ENCODE data around the gene PEG3.
"Not testable (repeated sequence)": the region's sequence is repeated elsewhere in the genome, so short reads cannot be mapped to it uniquely, and the experiment has no call there.

The PEG3 gene

GRCh38 chr19:56862741-56863140, 22.2 kb upstream of the PEG3 start:
- Histone ChIP-seq H3K4me1 (ENCODE audit: low read length) (no peaks in the 10 kb centered on the region), H3K9me3 (replicated peaks; ENCODE audit: insufficient read depth, low read length) (no peaks in the 10 kb centered on the region), H3K4me2 (ENCODE audit: low read depth, low read length) (no peak overlapping the region), H3K79me2 (ENCODE audit: low read length) (no peaks in the 10 kb centered on the region), H3K9me2 (replicated peaks; ENCODE audit: insufficient read depth, low read length) (no peaks in the 10 kb centered on the region), H4K20me1 (ENCODE audit: insufficient read depth, low read length) (no peaks in the 10 kb centered on the region), H2AFZ (ENCODE audit: low read length) (no peak overlapping the region), H3K4me3 (ENCODE audit: low read length) (no peak overlapping the region), H3F3A (ENCODE audit: insufficient read depth, low read length) (no peaks in the 10 kb centered on the region), H3K36me3 (replicated peaks; ENCODE audit: insufficient read depth, low read length) (no peaks in the 10 kb centered on the region), H3K27ac (ENCODE audit: low read length) (no peak overlapping the region), H3K27me3 (replicated peaks; ENCODE audit: insufficient read depth, low read length) (no peaks in the 10 kb centered on the region), H3K9ac (ENCODE audit: low read length) (no peak overlapping the region)
- no peak for DNase-seq
- TF ChIP-seq, protein P1, sequence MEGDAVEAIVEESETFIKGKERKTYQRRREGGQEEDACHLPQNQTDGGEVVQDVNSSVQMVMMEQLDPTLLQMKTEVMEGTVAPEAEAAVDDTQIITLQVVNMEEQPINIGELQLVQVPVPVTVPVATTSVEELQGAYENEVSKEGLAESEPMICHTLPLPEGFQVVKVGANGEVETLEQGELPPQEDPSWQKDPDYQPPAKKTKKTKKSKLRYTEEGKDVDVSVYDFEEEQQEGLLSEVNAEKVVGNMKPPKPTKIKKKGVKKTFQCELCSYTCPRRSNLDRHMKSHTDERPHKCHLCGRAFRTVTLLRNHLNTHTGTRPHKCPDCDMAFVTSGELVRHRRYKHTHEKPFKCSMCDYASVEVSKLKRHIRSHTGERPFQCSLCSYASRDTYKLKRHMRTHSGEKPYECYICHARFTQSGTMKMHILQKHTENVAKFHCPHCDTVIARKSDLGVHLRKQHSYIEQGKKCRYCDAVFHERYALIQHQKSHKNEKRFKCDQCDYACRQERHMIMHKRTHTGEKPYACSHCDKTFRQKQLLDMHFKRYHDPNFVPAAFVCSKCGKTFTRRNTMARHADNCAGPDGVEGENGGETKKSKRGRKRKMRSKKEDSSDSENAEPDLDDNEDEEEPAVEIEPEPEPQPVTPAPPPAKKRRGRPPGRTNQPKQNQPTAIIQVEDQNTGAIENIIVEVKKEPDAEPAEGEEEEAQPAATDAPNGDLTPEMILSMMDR (IDR thresholded peaks at IDR 0.05; ENCODE audit: low read length) = no peak
- no peak for TF ChIP-seq EZH2 (optimal IDR thresholded peaks at IDR 0.05; ENCODE audit: low read depth, low read length)

GRCh38 chr19:56860409-56860808, 19.9 kb upstream of the PEG3 start:
- not testable (repeated sequence) for H3K36me3 ChIP-seq (replicated peaks; ENCODE audit: insufficient read depth, low read length); H3K27ac ChIP-seq (ENCODE audit: low read length); H3K79me2 ChIP-seq (ENCODE audit: low read length); H3K9ac ChIP-seq (ENCODE audit: low read length); H3K4me1 ChIP-seq (ENCODE audit: low read length); H2AFZ ChIP-seq (ENCODE audit: low read length); H3K27me3 ChIP-seq (replicated peaks; ENCODE audit: insufficient read depth, low read length); H3K4me3 ChIP-seq (ENCODE audit: low read length); DNase-seq; H3F3A ChIP-seq (ENCODE audit: insufficient read depth, low read length); H4K20me1 ChIP-seq (ENCODE audit: insufficient read depth, low read length); H3K9me3 ChIP-seq (replicated peaks; ENCODE audit: insufficient read depth, low read length); H3K4me2 ChIP-seq (ENCODE audit: low read depth, low read length); H3K9me2 ChIP-seq (replicated peaks; ENCODE audit: insufficient read depth, low read length)

DNA sequence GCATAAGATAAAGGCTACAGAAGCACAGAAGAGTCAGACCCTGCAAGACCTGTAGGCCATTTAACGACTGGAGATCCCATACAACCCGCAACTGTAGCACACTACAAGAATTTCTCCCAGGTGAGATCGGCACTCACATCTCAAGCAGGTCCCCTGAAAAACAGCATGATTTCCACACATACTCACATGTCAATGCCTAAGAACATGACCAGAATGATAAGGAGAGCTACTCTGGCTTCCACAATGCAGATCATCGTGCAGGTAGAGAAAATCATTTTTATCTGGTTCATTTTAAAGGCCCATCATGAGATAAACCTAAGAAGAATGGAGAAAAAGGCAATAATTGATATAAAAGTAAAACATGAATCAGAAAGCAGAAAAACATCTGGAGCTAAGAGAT, 17.5 kb upstream of the PEG3 start:
- Histone ChIP-seq H3K9me3 (replicated peaks; ENCODE audit: insufficient read depth, low read length) (no peaks in the 10 kb centered on the region), H3K9ac (ENCODE audit: low read length) (no peak overlapping the region), H3K4me1 (ENCODE audit: low read length) (no peaks in the 10 kb centered on the region), H3K27ac (ENCODE audit: low read length) (no peak overlapping the region), H3K9me2 (replicated peaks; ENCODE audit: insufficient read depth, low read length) (no peaks in the 10 kb centered on the region), H3K36me3 (replicated peaks; ENCODE audit: insufficient read depth, low read length) (no peaks in the 10 kb centered on the region), H3K4me3 (ENCODE audit: low read length) (no peak overlapping the region), H3K27me3 (replicated peaks; ENCODE audit: insufficient read depth, low read length) (no peaks in the 10 kb centered on the region), H2AFZ (ENCODE audit: low read length) (no peak overlapping the region), H3K4me2 (ENCODE audit: low read depth, low read length) (no peak overlapping the region), H4K20me1 (ENCODE audit: insufficient read depth, low read length) (no peaks in the 10 kb centered on the region), H3F3A (ENCODE audit: insufficient read depth, low read length) (no peaks in the 10 kb centered on the region), H3K79me2 (ENCODE audit: low read length) (no peaks in the 10 kb centered on the region)
- no peak for TF ChIP-seq EZH2 (optimal IDR thresholded peaks at IDR 0.05; ENCODE audit: low read depth, low read length)
- TF ChIP-seq EZH2phosphoT487 (IDR thresholded peaks at IDR 0.05; ENCODE audit: low read length) = no peak
- TF ChIP-seq, protein P1 (IDR thresholded peaks at IDR 0.05; ENCODE audit: low read length) = no peak
- DNase-seq = no peak

DNA sequence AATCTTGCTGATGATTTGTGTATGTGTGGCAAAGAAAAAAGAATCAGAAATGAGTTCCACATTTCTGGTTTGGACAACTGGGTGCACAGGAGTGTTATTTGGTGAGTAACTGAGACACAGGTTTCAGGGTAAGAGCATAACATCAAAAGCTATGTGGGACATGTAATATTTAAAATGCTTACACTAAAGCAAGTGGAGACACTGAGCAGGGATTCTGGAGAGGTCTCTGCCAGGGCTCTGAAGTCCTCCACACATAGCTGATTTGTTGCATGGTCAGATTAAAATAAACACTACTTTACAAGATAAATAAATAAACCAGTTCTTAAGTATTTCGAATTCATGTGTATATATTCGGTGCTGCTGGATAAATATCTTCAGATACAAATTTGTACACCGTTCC, 16.3 kb upstream of the PEG3 start:
- Histone ChIP-seq H3K9me2 (replicated peaks; ENCODE audit: insufficient read depth, low read length) (no peaks in the 10 kb centered on the region), H3K27me3 (replicated peaks; ENCODE audit: insufficient read depth, low read length) (no peaks in the 10 kb centered on the region), H3K9ac (ENCODE audit: low read length) (no peak overlapping the region), H3K4me1 (ENCODE audit: low read length) (no peaks in the 10 kb centered on the region), H2AFZ (ENCODE audit: low read length) (no peak overlapping the region), H3K36me3 (replicated peaks; ENCODE audit: insufficient read depth, low read length) (no peaks in the 10 kb centered on the region), H3K79me2 (ENCODE audit: low read length) (no peaks in the 10 kb centered on the region), H3K9me3 (replicated peaks; ENCODE audit: insufficient read depth, low read length) (no peaks in the 10 kb centered on the region), H3F3A (ENCODE audit: insufficient read depth, low read length) (no peaks in the 10 kb centered on the region), H3K4me3 (ENCODE audit: low read length) (no peak overlapping the region), H4K20me1 (ENCODE audit: insufficient read depth, low read length) (no peaks in the 10 kb centered on the region), H3K4me2 (ENCODE audit: low read depth, low read length) (no peak overlapping the region), H3K27ac (ENCODE audit: low read length) (no peak overlapping the region)
- no peak for DNase-seq
- no peak for TF ChIP-seq EZH2phosphoT487 (IDR thresholded peaks at IDR 0.05; ENCODE audit: low read length)
- TF ChIP-seq, protein P1 (IDR thresholded peaks at IDR 0.05; ENCODE audit: low read length) = no peak
- TF ChIP-seq EZH2 (optimal IDR thresholded peaks at IDR 0.05; ENCODE audit: low read depth, low read length) = no peak

DNA sequence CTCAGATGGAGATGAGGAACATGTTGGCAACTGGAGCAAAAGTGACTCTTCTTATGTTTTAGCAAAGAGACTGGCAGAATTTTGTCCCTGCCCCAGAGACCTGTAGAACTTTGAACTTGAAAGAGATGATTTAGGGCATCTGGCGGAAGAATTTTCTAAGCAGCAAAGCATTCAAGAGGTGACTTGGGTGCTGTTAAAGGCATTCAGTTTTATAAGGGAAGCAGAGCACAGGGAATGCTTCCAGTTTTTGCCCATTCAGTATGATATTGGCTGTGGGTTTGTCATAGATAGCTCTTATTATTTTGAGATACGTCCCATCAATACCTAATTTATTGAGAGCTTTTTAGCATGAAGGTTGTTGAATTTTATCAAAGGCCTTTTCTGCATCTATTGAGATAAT, 11.8 kb upstream of the PEG3 start:
- not testable (repeated sequence) for H3K9ac ChIP-seq (ENCODE audit: low read length); H3K4me2 ChIP-seq (ENCODE audit: low read depth, low read length); H3K36me3 ChIP-seq (replicated peaks; ENCODE audit: insufficient read depth, low read length); H3K4me1 ChIP-seq (ENCODE audit: low read length); H3K9me2 ChIP-seq (replicated peaks; ENCODE audit: insufficient read depth, low read length); H3F3A ChIP-seq (ENCODE audit: insufficient read depth, low read length); H3K27me3 ChIP-seq (replicated peaks; ENCODE audit: insufficient read depth, low read length); DNase-seq; H3K4me3 ChIP-seq (ENCODE audit: low read length); H2AFZ ChIP-seq (ENCODE audit: low read length); H3K27ac ChIP-seq (ENCODE audit: low read length); H3K9me3 ChIP-seq (replicated peaks; ENCODE audit: insufficient read depth, low read length); H4K20me1 ChIP-seq (ENCODE audit: insufficient read depth, low read length); H3K79me2 ChIP-seq (ENCODE audit: low read length)

Data from MM.1S (cell line).